ENCODE measurements around the gene NEDD4L.

The NEDD4L gene

GRCh38 chr18:58388736-58389135 lies 344.7 kb downstream of the NEDD4L start:
- no peak for DNase-seq

- no peak for DNase-seq
These were observed 345.7 kb downstream of the NEDD4L start for GRCh38 chr18:58389745-58390144.

GRCh38 chr18:58390399-58390798 lies 346.4 kb downstream of the NEDD4L start:
- no peak for DNase-seq

GRCh38 chr18:58391231-58391825 lies 347.3 kb downstream of the NEDD4L start:
- no peak for DNase-seq

- DNase-seq: no peak
These were observed 347.9 kb downstream of the NEDD4L start for GRCh38 chr18:58391932-58392323.

GRCh38 chr18:58392324-58393000 lies 348.4 kb downstream of the NEDD4L start:
- peak in 1 of 2 donors; percentile 44 for DNase-seq

DNA sequence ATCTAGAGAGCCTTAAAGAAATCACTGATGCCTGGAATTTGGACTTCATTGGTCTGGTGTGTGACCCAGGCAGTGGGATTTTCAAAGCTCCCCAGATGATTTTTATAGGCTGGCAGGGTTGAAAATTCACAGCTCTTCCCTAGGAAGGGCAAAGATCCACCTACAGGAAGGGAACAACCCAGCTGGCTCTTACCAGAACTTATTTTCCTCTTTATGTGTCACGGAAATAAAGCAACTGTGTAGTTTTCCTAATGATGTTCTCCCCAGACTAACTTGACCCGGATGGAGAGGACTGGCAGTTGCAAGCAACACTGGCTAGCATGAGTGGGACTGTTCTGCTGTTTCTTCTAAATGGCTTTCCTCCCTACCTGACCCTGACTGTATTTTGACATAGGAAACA lies 349.3 kb downstream of the NEDD4L start:
- no peak for DNase-seq

- DNase-seq: no peak
These were observed 350.0 kb downstream of the NEDD4L start for GRCh38 chr18:58394046-58394445.

GRCh38 chr18:58394602-58395425 lies 350.8 kb downstream of the NEDD4L start:
- DNase-seq: no peak

DNA sequence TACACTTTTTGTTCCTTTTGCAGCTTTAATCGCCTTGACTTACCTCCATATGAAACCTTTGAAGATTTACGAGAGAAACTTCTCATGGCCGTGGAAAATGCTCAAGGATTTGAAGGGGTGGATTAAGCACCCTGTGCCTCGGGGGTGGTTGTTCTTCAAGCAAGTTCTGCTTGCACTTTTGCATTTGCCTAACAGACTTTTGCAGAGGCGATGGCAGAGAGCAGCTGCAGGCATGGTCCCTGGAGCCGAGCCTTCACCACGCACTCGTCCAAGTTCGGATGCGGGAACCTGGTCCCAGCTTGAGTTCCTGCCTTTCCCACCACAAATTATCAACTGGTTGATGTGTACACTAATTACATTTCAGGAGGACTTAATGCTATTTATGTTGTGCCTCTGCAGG lies 352.1 kb downstream of the NEDD4L start:
- DNase-seq: no peak

- no peak for DNase-seq
These were observed 352.9 kb downstream of the NEDD4L start for GRCh38 chr18:58396966-58397365.

GRCh38 chr18:58397385-58398132 lies 353.5 kb downstream of the NEDD4L start:
- no peak for DNase-seq

DNA sequence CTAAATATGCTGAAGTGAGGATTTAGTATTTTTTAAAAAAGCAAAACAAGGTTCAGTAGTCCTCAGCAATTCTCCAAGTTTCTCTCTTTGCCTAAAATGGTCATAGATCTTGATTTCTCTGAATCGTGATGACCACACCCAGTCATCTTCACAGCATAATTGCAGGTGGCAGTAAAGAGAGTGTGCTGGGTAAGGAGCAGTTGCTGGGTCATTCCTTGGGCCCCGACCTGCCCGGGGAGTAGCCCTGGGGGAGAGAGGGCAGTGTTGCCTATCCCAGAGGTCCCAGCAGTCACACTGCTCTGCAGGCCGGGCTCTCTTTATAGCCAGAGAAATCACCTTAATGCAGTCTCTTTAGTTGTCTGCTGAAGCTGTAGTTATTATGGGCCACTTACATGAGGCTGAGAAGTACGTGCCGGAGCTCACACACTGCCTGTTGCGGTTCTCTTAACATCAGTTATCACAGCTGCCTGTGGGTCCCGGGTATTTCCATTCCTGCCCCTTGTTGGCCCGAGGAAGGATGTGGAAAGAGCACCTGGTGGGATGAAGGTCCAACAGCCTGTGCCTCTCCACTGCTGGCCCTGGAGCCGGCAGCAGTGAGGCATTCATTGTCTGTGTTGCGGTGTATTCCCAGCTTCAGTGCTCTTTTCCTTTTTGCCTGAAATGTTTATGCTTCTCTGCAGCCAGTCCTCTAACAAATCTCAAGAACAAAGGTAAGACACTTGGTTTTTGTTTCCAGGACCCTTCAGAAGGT lies 354.8 kb downstream of the NEDD4L start:
- no peak for DNase-seq

GRCh38 chr18:58400331-58400870 lies 356.4 kb downstream of the NEDD4L start:
- no peak for DNase-seq

- DNase-seq: no peak
These were observed 357.2 kb downstream of the NEDD4L start for GRCh38 chr18:58401191-58401590.

DNA sequence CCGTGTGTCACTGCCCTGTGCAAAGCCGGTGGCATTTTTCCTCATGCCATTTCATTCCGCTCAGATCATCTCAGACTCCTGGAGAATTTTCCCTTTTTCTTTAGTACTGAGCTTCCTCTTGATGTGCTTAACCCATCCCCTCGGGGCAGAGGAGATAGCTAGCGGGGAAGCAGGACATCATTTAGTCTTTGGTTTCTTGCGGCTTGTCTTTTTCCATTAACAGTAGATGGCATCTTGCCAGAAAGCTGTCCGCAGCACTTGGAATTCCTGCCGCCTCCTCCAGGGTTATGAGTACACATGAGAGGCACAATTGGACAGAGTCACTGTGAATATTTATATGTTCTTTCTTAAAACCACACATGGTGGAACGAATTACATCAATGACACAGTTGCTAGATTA lies 358.2 kb downstream of the NEDD4L start:
- DNase-seq: no peak

DNA sequence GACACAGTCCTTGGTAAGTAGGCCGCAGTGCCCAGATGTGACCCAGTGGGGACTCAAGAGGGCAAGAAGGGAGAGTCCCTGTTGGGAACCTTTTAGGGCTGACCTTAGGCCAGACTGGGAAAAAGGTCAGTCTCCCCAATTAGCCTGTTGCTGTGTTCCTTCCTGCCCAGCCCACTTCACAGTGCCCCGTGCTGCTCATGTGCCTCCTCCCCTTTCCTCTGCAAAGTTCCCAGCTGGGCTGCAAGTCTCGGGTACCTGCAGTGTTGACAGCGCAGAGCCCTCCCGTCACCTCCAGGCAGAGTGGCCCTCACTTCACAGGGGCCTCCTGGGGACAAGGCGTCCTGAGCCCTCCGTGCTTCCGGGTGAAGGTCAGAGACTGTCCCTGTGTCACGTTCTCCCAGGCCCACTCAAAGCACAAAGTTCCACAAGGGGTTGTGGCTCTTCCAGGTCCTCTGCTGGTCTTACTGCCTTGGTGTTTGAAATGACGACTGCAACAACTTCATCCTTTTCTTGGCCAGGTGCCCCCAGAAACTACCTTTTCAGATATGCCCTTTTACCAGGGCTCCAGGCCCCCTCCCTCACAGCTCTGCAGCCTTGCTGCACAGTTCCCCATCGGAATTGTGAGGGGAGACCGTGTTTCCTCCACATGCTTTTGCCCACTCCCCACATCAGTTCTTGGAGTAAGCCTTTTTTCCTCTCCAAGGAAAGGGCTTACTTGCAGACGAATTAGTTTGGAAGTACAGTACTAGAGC lies 359.1 kb downstream of the NEDD4L start:
- DNase-seq: no peak

- no peak for DNase-seq
These were observed 359.9 kb downstream of the NEDD4L start for GRCh38 chr18:58403799-58404455.

GRCh38 chr18:58405107-58405898 lies 361.3 kb downstream of the NEDD4L start:
- DNase-seq: no peak

- no peak for DNase-seq
These were observed 363.2 kb downstream of the NEDD4L start for GRCh38 chr18:58407263-58407648.

Data from hippocampal formation (tissue), 2 donors.